Cardiac fibroblast (primary cell): ENCODE data around the gene PALM.

Source experiments
- DNase-seq, 2 donors: peaks; one replicate each; pipeline versions ENCODE4 v3.0.0 to v3.0.0-alpha.2; 2010; ENCODE audit warnings: low read depth in 2 of 2
- H3K4me3 ChIP-seq, 2 donors: replicated peaks in 1 of 2; 1 replicate in 1 of 2; 2 replicates in 1 of 2; pipeline ENCODE4 v1.5.1; 2011; ENCODE audit warnings: low read depth in 2 of 2, low read length in 2 of 2, mild to moderate bottlenecking in 2 of 2, moderate library complexity in 1 of 2
- CTCF ChIP-seq: IDR thresholded peaks from one replicate; pipeline ENCODE4 v1.5.1; 2011; ENCODE audit warnings: low read depth, mild to moderate bottlenecking, low read length, inconsistent platforms

PALM gene

DNA sequence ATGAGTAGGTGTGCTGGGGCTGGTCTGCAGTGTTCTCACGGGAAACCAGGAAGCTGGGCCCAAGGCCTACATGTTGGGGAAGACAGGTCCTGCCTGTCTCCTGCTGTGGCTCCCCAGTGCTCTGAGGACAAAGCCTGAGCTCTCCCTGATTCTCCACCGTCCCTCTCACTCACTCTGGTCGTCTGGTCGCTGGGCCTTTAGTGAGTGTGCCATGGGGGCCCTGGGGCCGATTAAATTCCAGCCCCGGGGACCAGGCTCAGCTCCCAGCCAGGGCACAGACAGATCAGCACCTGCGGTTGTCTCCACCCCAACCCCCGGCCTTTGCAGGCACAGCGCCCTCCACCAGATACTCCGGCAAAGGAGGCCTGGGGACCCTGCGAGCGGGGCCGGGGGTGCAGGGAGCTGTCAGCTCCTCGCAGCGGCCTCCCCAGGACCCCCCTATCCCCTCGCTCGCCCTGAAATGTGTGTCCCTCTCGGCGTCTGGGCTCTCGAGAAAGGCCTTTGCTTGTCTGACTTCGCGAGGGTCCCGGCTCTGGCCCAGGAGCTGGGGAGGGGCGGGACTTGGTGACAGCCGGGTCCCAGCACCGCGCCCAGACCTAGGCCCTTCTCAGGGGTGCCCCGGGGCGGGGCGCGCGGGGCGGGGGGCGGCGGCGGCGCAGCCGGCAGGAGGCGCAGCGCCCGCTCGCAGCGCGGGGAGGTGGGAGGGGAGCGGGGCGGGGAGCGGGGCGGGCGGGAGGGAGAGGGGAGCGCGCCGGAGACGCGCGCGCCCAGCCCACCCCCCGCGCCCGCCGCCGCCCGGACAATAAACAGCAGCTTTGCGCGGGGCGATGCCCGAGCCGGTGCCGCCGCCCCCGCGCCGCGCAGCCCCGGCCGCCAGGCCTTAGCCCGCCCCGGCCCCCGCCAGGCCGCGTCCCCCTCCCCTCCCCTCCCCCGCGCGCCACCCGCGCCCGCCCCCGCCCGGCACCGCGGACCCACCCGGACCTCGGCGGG lies at the start of gene PALM:
PALM (plus strand) TSS at position 782 of the 990 bp plus-strand sequence. CDS start 212 bp downstream, outside the sequence.
- peak within 1 kb of the TSS; percentile 50 to 67 for H3K4me3 ChIP-seq
- no peak for TF ChIP-seq CTCF
- peak in 1 of 2 donors; percentile 37 for DNase-seq

- H3K4me3 ChIP-seq: peak overlapping the region; percentile 81 to 84
- no peak for DNase-seq
- no peak for TF ChIP-seq CTCF
These were observed 47.8 kb upstream of the PALM start for GRCh38 chr19:660793-661426.

- peak in 1 of 2 donors; percentile 29 for DNase-seq
- no peak for TF ChIP-seq CTCF
- H3K4me3 ChIP-seq: peak overlapping the region; percentile 81 to 84
These were observed 47.1 kb upstream of the PALM start for GRCh38 chr19:661427-662196.

DNA sequence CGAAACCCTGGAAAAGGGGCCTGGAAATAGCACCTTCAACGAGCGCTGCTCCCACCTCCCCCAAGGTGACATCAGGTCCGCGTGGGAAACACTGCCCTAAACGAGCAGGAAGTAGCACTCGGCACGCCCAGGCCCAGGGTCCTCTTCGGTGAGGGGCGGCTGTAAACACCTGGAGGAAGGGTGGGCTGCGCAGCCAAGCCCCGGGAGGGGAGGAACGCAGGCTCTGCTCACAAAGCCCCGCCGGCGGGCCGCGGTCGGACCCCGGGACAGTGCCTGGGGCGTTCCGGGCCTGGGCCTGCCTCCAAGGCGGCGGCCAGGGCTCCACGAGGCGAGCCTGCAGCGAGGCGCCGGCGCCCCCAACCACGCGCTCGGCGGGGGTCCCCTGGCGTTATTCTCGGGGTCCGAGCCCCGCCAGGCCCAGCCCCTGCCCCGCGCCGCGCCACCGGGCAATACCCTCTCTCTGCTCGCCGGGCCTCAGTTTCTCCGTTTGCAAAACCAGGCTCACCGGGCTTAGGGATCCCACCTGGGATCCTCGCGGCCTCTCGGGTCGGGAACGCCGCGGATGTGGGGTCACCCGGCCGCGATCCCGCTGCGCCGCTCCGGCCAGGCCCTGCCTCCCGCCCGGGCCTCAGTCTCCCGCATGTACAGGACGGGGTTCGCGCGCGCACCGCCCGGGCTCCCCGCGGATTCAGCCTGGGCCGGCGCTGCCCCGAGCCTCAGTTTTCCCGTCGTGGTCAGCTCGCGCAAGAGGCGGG lies 46.4 kb upstream of the PALM start:
- peak overlapping the region; percentile 81 to 84 for H3K4me3 ChIP-seq
- DNase-seq: peak in 1 of 2 donors; percentile 41
- TF ChIP-seq CTCF: no peak

GRCh38 chr19:662962-663681 lies 45.6 kb upstream of the PALM start, which contains the start of gene RNF126:
Gene RNF126 (minus strand): TSS chr19:663214. CDS start chr19:663121, 93 bp downstream.
- TF ChIP-seq CTCF: no peak
- peak; percentile 91 to 95 for DNase-seq
- peak within 1 kb of the TSS; percentile 81 to 84 for H3K4me3 ChIP-seq
